Measurements from ENCODE around the gene PACSIN2. TPM values are rescaled to one million over a fixed set of nuclear protein-coding genes. Genes with fewer than 3 reads are reported as not detected.

Gene PACSIN2
- total and polyA plus RNA-seq, 7 experiments from 2014 or later, result 26.6 to 62.5 (median 36.3) TPM

DNA sequence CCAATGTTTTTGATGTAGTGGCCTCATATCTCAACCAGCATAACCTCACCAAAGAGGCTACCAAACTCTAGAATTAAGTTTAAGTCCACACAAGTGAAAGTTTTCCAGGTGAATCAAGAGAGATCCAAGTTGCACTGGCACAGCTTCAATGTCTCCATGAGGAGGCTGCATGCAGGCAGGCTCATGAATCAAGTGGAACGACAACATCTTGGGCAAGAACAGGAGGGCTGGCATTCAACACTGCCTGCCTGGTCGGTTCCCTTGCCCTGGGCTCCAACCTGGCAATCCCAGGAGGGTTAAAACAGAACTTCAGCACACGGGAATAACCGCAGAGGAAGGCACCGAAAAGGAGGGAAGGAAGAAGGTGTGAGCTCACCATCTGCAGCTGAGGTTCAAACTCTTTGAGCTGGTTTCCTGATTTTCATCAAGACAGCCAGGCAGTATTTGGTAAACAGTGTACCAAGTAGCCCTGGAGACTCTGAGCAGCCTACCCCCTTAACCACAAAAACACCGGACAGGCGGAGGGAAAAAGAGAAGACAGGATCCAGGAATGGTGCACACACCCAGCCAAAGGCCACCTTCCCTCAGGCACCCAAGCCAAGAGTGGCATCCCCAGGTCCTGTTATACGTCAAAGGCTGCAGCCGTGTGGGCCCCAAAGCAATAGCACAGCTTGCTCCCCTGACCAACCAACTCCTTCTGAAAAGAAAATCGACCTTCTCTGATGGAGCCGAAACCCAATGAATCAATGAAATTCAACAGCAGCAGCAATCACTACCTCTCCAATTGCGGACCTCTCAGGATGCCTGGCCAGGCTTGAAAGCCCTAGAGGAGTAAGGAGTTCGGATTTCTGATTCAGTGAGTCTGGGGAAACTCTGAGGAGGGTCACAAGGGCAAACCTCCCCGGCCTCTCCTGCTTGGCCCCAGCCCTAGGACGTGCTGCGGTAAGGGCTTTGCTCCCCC is 1.3 kb downstream of the PACSIN2 start:
- Mint-ChIP-seq H3K9me3 (peaks cover 0 to 6% (median 0%) of the 10 kb centered on the region in 11 donors), H3K36me3 (no peaks in the 10 kb centered on the region), H3K4me3 (peak overlapping the region; percentile 93 to 99 (median 98)), H3K27me3 (peaks cover 0 to 5% (median 0%) of the 10 kb centered on the region in 5 donors), H3K27ac (peak overlapping the region; percentile 73 to 96 (median 87)), H3K4me1 (peaks cover 18 to 64% (median 53%) of the 10 kb centered on the region in 7 donors)
- ChIA-PET CTCF (interaction anchor here (1.3 to 1.9 kb wide), 2 partner anchors 20 to 146 kb away, joined by 4 to 5 read pairs; no protein-coding TSS in a partner anchor), POLR2A (interaction anchor here (0.6 to 3.3 kb wide), 7 partner anchors 10 to 174 kb away, joined by 3 to 20 read pairs (median 9); partner anchors contain the start of gene ARFGAP3)
- H3K27ac ChIP-seq (ENCODE audit: low read depth, low read length), result peak overlapping the region; percentile 83
- intact Hi-C loops (cut with micrococcal nuclease), result loop anchor here (2.0 to 10.0 kb wide), 3 partner anchors 13 to 1629 kb away; partner anchors contain the start of gene TEF (in 1 of the 2)
- H3K36me3 ChIP-seq (ENCODE audit: control insufficient read depth in 2 of 3, insufficient read depth in 3 of 3, low read length in 3 of 3), result peaks cover 0 to 4% (median 0%) of the 10 kb centered on the region in 3 experiments
- peak overlapping the region; percentile 91 for H3K4me3 ChIP-seq (ENCODE audit: low read length)
- peak in 5 of 9 donors; percentile 13 to 28 (median 13) for DNase-seq
- ATAC-seq, result peak; percentile 20
- no peaks in the 10 kb centered on the region for H3K27me3 ChIP-seq (ENCODE audit: control insufficient read depth in 2 of 2, insufficient read depth in 2 of 2, low read length in 2 of 2)
- H3K9me3 ChIP-seq (ENCODE audit: control insufficient read depth in 2 of 3, low read length in 3 of 3), result no peaks in the 10 kb centered on the region
- H3K4me1 ChIP-seq (ENCODE audit: control insufficient read depth in 2 of 2, insufficient read depth in 2 of 2, low read length in 2 of 2), result peaks cover 9 to 17% of the 10 kb centered on the region in 2 donors

DNA sequence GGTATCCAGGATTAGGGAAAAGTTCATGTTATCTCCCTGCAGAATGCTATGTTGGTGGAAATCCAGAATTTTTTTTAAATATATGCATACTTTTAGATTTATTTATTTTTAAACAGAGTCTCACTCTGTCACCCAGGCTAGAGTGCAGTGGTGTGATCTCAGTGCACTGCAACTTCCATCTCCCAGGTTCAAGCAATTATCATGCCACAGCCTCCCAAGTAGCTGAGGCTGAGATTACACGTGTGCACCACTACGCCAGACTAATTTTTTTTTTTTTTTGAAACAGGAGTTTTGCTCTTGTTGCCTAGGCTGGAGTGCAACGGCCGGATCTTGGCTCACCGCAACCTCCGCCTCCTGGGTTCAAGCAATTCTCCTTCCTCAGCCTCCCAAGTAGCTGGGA is 2.6 kb downstream of the PACSIN2 start:
- Mint-ChIP-seq H3K4me1 (peaks cover 20 to 67% (median 56%) of the 10 kb centered on the region in 7 donors), H3K27ac (no peak overlapping the region), H3K4me3 (peak overlapping the region in 3 of 10 donors; percentile 35 to 99 (median 98)), H3K36me3 (no peaks in the 10 kb centered on the region), H3K27me3 (peaks cover 0 to 5% (median 0%) of the 10 kb centered on the region in 5 donors), H3K9me3 (peaks cover 0 to 6% (median 0%) of the 10 kb centered on the region in 11 donors)
- peaks cover 0 to 4% (median 0%) of the 10 kb centered on the region in 3 experiments for H3K36me3 ChIP-seq (ENCODE audit: control insufficient read depth in 2 of 3, insufficient read depth in 3 of 3, low read length in 3 of 3)
- no peaks in the 10 kb centered on the region for H3K27me3 ChIP-seq (ENCODE audit: control insufficient read depth in 2 of 2, insufficient read depth in 2 of 2, low read length in 2 of 2)
- DNase-seq (no peak), ATAC-seq (no peak)
- intact Hi-C loops (cut with micrococcal nuclease), result loop anchor here in 1 of 2 donors (10.0 kb wide), 1 partner anchor 1628 kb away; the partner anchor contains the start of gene TEF
- ChIA-PET CTCF (interaction anchor here (0.7 to 1.9 kb wide), 3 partner anchors 9 to 145 kb away, joined by 3 to 5 read pairs (median 4); no protein-coding TSS in a partner anchor), POLR2A (interaction anchor here (0.6 to 1.2 kb wide), 2 partner anchors 10 to 198 kb away, joined by 4 to 9 read pairs; no protein-coding TSS in a partner anchor)
- H3K4me3 ChIP-seq (ENCODE audit: low read length), result no peak overlapping the region
- peaks cover 9 to 17% of the 10 kb centered on the region in 2 donors for H3K4me1 ChIP-seq (ENCODE audit: control insufficient read depth in 2 of 2, insufficient read depth in 2 of 2, low read length in 2 of 2)
- H3K27ac ChIP-seq (ENCODE audit: low read depth, low read length), result no peak overlapping the region
- no peaks in the 10 kb centered on the region for H3K9me3 ChIP-seq (ENCODE audit: control insufficient read depth in 2 of 3, low read length in 3 of 3)

DNA sequence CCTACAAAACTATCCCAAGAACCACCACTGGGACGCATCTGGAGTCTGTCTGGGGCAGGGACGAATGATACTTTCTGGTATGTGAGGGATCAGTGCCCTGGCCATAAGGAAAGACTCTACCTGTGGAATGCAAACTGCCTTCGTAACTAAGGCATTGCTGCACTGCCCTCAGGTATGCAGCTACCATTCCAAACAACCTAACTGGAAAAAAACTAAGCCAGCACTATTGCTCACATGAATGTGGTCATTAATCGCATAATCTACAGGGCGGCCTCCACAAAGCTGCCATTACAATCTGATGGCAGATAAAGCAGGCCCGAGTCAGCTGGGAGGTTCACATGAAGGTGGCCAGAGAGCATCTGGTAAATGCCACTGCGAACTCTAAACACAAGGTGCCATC is 3.9 kb downstream of the PACSIN2 start:
- H3K27ac ChIP-seq (ENCODE audit: low read depth, low read length), result no peak overlapping the region
- Mint-ChIP-seq H3K27ac (peak overlapping the region in 1 of 9 donors; percentile 62), H3K36me3 (no peaks in the 10 kb centered on the region), H3K27me3 (peaks cover 0 to 5% (median 0%) of the 10 kb centered on the region in 5 donors), H3K4me1 (peaks cover 30 to 78% (median 67%) of the 10 kb centered on the region in 7 donors), H3K9me3 (peaks cover 0 to 6% (median 0%) of the 10 kb centered on the region in 11 donors), H3K4me3 (peak overlapping the region in 1 of 10 donors; percentile 10)
- POLR2A ChIA-PET, result no interaction called here
- no peaks in the 10 kb centered on the region for H3K9me3 ChIP-seq (ENCODE audit: control insufficient read depth in 2 of 3, low read length in 3 of 3)
- intact Hi-C loops (cut with micrococcal nuclease), result loop anchor here in 1 of 2 donors (10.0 kb wide), 1 partner anchor 1626 kb away; the partner anchor contains the start of gene TEF
- ATAC-seq (no peak), DNase-seq (no peak)
- H3K36me3 ChIP-seq (ENCODE audit: control insufficient read depth in 2 of 3, insufficient read depth in 3 of 3, low read length in 3 of 3), result peaks cover 0 to 4% (median 0%) of the 10 kb centered on the region in 3 experiments
- no peaks in the 10 kb centered on the region for H3K27me3 ChIP-seq (ENCODE audit: control insufficient read depth in 2 of 2, insufficient read depth in 2 of 2, low read length in 2 of 2)
- no peak overlapping the region for H3K4me3 ChIP-seq (ENCODE audit: low read length)
- peaks cover 9 to 17% of the 10 kb centered on the region in 2 donors for H3K4me1 ChIP-seq (ENCODE audit: control insufficient read depth in 2 of 2, insufficient read depth in 2 of 2, low read length in 2 of 2)
- CTCF ChIA-PET, result no interaction called here

GRCh38 chr22:43009444-43009843 is 5.5 kb downstream of the PACSIN2 start:
- no peaks in the 10 kb centered on the region for H3K36me3 Mint-ChIP-seq
- Histone ChIP-seq H3K4me3 (ENCODE audit: low read length) (no peak overlapping the region), H3K36me3 (ENCODE audit: control insufficient read depth in 2 of 3, insufficient read depth in 3 of 3, low read length in 3 of 3) (peaks cover 0 to 2% (median 0%) of the 10 kb centered on the region in 3 experiments), H3K9me3 (ENCODE audit: control insufficient read depth in 2 of 3, low read length in 3 of 3) (no peaks in the 10 kb centered on the region), H3K4me1 (ENCODE audit: control insufficient read depth in 2 of 2, insufficient read depth in 2 of 2, low read length in 2 of 2) (peaks cover 4 to 12% of the 10 kb centered on the region in 2 donors), H3K27me3 (ENCODE audit: control insufficient read depth in 2 of 2, insufficient read depth in 2 of 2, low read length in 2 of 2) (no peaks in the 10 kb centered on the region), H3K27ac (ENCODE audit: low read depth, low read length) (no peak overlapping the region)
- ChIA-PET CTCF (no interaction called here), POLR2A (interaction anchor here (0.6 to 1.2 kb wide), 3 partner anchors 8 to 1680 kb away, joined by 4 to 5 read pairs (median 4); no protein-coding TSS in a partner anchor)
- no peak for ATAC-seq
- peaks cover 0 to 1% (median 0%) of the 10 kb centered on the region in 11 donors for H3K9me3 Mint-ChIP-seq
- DNase-seq, result no peak
- intact Hi-C loops (cut with micrococcal nuclease), result no loop called here
- H3K4me1 Mint-ChIP-seq, result peaks cover 35 to 85% (median 78%) of the 10 kb centered on the region in 7 donors
- no peak overlapping the region for H3K27ac Mint-ChIP-seq
- H3K27me3 Mint-ChIP-seq, result no peaks in the 10 kb centered on the region
- H3K4me3 Mint-ChIP-seq, result no peak overlapping the region

DNA sequence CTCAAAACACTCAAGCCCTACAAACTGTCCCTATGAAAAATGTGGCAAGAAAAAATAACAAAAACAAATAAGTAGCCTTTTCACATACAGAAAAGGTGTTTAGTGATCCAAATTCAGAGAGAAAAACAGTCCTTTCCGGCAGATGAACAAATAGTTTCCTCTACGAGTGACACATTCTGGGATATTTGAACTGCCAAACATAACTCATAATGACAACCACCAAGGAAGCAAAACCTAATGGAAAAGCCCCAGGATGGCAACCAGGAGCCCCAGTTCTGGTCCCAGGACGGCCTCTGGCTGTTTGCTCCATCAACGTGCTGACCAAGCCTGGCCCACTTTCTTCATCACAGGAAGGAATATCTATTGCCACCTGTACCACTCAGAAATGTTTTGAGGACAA is 6.0 kb downstream of the PACSIN2 start:
- intact Hi-C loops (cut with micrococcal nuclease), result no loop called here
- Histone ChIP-seq H3K4me1 (ENCODE audit: control insufficient read depth in 2 of 2, insufficient read depth in 2 of 2, low read length in 2 of 2) (peaks cover 2 to 11% of the 10 kb centered on the region in 2 donors), H3K9me3 (ENCODE audit: control insufficient read depth in 2 of 3, low read length in 3 of 3) (no peaks in the 10 kb centered on the region), H3K27ac (ENCODE audit: low read depth, low read length) (no peak overlapping the region), H3K27me3 (ENCODE audit: control insufficient read depth in 2 of 2, insufficient read depth in 2 of 2, low read length in 2 of 2) (no peaks in the 10 kb centered on the region), H3K4me3 (ENCODE audit: low read length) (no peak overlapping the region), H3K36me3 (ENCODE audit: control insufficient read depth in 2 of 3, insufficient read depth in 3 of 3, low read length in 3 of 3) (no peaks in the 10 kb centered on the region)
- Mint-ChIP-seq H3K27ac (peak overlapping the region in 2 of 9 donors; percentile 23 to 48), H3K4me1 (peaks cover 33 to 85% (median 81%) of the 10 kb centered on the region in 7 donors), H3K27me3 (no peaks in the 10 kb centered on the region), H3K9me3 (no peaks in the 10 kb centered on the region), H3K4me3 (no peak overlapping the region), H3K36me3 (no peaks in the 10 kb centered on the region)
- POLR2A ChIA-PET, result interaction anchor here (0.6 to 1.2 kb wide), 2 partner anchors 8 to 58 kb away, joined by 4 to 5 read pairs; no protein-coding TSS in a partner anchor
- no peak for DNase-seq
- no peak for ATAC-seq
- CTCF ChIA-PET, result no interaction called here

DNA sequence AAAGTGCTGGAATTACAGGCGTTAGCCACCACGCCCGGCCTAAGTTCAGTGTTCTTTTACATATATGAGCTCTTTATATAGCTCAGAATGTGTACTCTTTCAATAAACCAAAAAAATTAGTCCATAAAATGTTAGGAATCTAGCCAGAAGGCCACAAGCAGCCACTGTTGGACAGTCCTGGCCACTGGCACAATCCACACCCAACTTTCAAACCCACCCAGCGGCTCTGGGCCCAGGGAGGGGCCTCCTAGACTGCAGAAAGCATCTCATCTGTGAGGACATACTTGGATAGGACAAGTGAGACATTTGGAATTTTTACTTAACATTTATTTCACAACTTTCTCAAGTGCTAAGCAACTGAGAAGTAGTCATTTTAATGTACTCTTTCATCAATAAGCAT is 6.4 kb downstream of the PACSIN2 start:
- no peak for DNase-seq
- Histone ChIP-seq H3K27me3 (ENCODE audit: control insufficient read depth in 2 of 2, insufficient read depth in 2 of 2, low read length in 2 of 2) (no peaks in the 10 kb centered on the region), H3K27ac (ENCODE audit: low read depth, low read length) (no peak overlapping the region), H3K4me3 (ENCODE audit: low read length) (no peak overlapping the region), H3K36me3 (ENCODE audit: control insufficient read depth in 2 of 3, insufficient read depth in 3 of 3, low read length in 3 of 3) (no peaks in the 10 kb centered on the region), H3K9me3 (ENCODE audit: control insufficient read depth in 2 of 3, low read length in 3 of 3) (no peaks in the 10 kb centered on the region), H3K4me1 (ENCODE audit: control insufficient read depth in 2 of 2, insufficient read depth in 2 of 2, low read length in 2 of 2) (peaks cover 0 to 6% of the 10 kb centered on the region in 2 donors)
- intact Hi-C loops (cut with micrococcal nuclease), result no loop called here
- peak overlapping the region in 2 of 9 donors; percentile 16 to 23 for H3K27ac Mint-ChIP-seq
- no peak overlapping the region for H3K4me3 Mint-ChIP-seq
- no peak for ATAC-seq
- peaks cover 0 to 3% (median 0%) of the 10 kb centered on the region in 5 donors for H3K36me3 Mint-ChIP-seq
- H3K27me3 Mint-ChIP-seq, result no peaks in the 10 kb centered on the region
- peaks cover 33 to 85% (median 81%) of the 10 kb centered on the region in 7 donors for H3K4me1 Mint-ChIP-seq
- CTCF ChIA-PET, result interaction anchor here (1.0 kb wide), 1 partner anchor 141 kb away, joined by 4 read pairs; no protein-coding TSS in a partner anchor
- H3K9me3 Mint-ChIP-seq, result no peaks in the 10 kb centered on the region
- POLR2A ChIA-PET, result no interaction called here

Data from naive thymus-derived CD4-positive, alpha-beta T cell (primary cell).